T-helper 1 cell (primary cell): Measurements from ENCODE around the gene TM9SF4.
A peak's percentile ranks its signal among the peaks of the same experiment; 100 is the strongest.
"Not testable (repeated sequence)": the region's sequence is repeated elsewhere in the genome, so short reads cannot be mapped to it uniquely, and the experiment has no call there.

Experiments used
- DNase-seq, 5 donors: peaks; one replicate each; pipeline ENCODE4 v3.0.0-alpha.2; 2012 to 2020

TM9SF4 gene

GRCh38 chr20:32160341-32160740 is 50.8 kb downstream of the TM9SF4 start:
- DNase-seq, result no peak

- no peak for DNase-seq
Measured at GRCh38 chr20:32162351-32162750, 52.8 kb downstream of the TM9SF4 start.

GRCh38 chr20:32163951-32164350 is 54.4 kb downstream of the TM9SF4 start:
- no peak for DNase-seq

- DNase-seq, result no peak
Measured at GRCh38 chr20:32164984-32165735, 55.6 kb downstream of the TM9SF4 start.

- no peak for DNase-seq
Measured at GRCh38 chr20:32165836-32166545, 56.5 kb downstream of the TM9SF4 start.

GRCh38 chr20:32167552-32167951 is 58.0 kb downstream of the TM9SF4 start:
- DNase-seq, result no peak

GRCh38 chr20:32168184-32168910 is 58.8 kb downstream of the TM9SF4 start:
- no peak for DNase-seq

GRCh38 chr20:32177696-32178095 is 68.2 kb downstream of the TM9SF4 start:
- DNase-seq, result not testable (repeated sequence)

GRCh38 chr20:32179515-32179914 is 70.0 kb downstream of the TM9SF4 start:
- DNase-seq, result no peak

GRCh38 chr20:32179934-32180333 is 70.4 kb downstream of the TM9SF4 start:
- no peak for DNase-seq

GRCh38 chr20:32181606-32182005 is 72.1 kb downstream of the TM9SF4 start:
- DNase-seq, result no peak

- DNase-seq, result no peak
Measured at GRCh38 chr20:32183947-32184635, 74.6 kb downstream of the TM9SF4 start.

- no peak for DNase-seq
Measured at GRCh38 chr20:32184961-32185603, 75.6 kb downstream of the TM9SF4 start.

GRCh38 chr20:32186506-32186905 is 77.0 kb downstream of the TM9SF4 start:
- DNase-seq, result no peak

- DNase-seq, result no peak
Measured at GRCh38 chr20:32188376-32189122, 79.0 kb downstream of the TM9SF4 start.

GRCh38 chr20:32189123-32189410 is 79.6 kb downstream of the TM9SF4 start:
- no peak for DNase-seq

GRCh38 chr20:32189691-32190615 is 80.4 kb downstream of the TM9SF4 start:
- peak in 4 of 5 donors; percentile 14 to 29 (median 24) for DNase-seq

- DNase-seq, result no peak
Measured at GRCh38 chr20:32190616-32191415, 81.3 kb downstream of the TM9SF4 start.

GRCh38 chr20:32191422-32191821 is 81.9 kb downstream of the TM9SF4 start:
- DNase-seq, result no peak

- no peak for DNase-seq
Measured at GRCh38 chr20:32191873-32192272, 82.4 kb downstream of the TM9SF4 start.
